Esophagus muscularis mucosa (tissue), 4 donors: ENCODE results near the gene HTRA1.

Experiments
- EP300 ChIP-seq: sonication (generic); formaldehyde crosslinking; IDR thresholded peaks from one replicate; pipeline ENCODE4 v1.6.1; 2017; ENCODE audit warnings: antibody characterized with exemption
- POLR2A ChIP-seq: fragments of 450-650 bp; IDR thresholded peaks from one replicate; pipeline ENCODE4 v1.6.1; 2017; ENCODE audit warnings: antibody characterized with exemption, moderate library complexity, mild to moderate bottlenecking, low read depth
- POLR2AphosphoS5 ChIP-seq, 2 donors: sonication (generic); formaldehyde crosslinking; IDR thresholded peaks; one replicate each; pipeline ENCODE4 v1.6.1; 2017; ENCODE audit warnings: antibody characterized with exemption in 2 of 2
- TF ChIP-seq, protein P1 (sequence below), 3 experiments: fragments of 200-600 bp in 2 of 3; fragments of 450-650 bp in 1 of 3; sonication (generic) in 2 of 3; IDR thresholded peaks; one replicate each; pipeline ENCODE4 v1.5.1; 2017 to 2019; ENCODE audit warnings: antibody characterized with exemption in 3 of 3, mild to moderate bottlenecking in 2 of 3, moderate library complexity in 1 of 3

DNA sequence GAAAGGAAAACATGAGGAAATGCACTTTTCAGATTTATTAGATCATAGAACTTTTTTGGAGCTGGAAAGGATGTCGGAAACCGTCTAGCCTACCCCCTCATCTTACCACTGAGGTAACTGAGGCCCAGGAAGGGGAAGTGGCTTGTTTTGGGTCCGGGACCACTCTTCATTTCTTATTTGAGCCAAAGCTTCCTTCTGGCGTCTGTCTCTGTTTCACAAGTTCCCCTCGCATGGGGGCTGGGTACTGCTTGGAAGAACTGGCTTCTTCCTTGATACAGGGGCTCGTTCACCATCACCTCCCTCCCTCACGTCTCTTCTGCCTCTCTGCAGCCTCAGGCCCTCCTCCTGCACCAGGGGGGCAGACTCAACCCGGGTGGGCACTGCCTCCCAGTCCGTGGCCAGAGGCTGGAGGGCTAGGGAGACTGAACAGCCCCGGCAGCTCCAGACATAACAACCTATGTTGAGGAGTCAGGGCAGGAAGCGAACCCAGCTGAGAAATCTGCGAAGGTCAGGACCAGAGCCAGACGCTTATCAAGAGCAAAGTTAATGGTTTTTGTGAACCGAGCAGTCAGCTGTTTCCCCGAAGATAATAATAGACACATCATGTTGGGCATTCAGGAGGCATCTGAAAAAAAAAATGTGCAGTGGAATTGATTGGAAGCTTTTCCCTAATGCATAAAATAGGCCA is 12.9 kb downstream of the HTRA1 start:
- TF ChIP-seq, protein P1, sequence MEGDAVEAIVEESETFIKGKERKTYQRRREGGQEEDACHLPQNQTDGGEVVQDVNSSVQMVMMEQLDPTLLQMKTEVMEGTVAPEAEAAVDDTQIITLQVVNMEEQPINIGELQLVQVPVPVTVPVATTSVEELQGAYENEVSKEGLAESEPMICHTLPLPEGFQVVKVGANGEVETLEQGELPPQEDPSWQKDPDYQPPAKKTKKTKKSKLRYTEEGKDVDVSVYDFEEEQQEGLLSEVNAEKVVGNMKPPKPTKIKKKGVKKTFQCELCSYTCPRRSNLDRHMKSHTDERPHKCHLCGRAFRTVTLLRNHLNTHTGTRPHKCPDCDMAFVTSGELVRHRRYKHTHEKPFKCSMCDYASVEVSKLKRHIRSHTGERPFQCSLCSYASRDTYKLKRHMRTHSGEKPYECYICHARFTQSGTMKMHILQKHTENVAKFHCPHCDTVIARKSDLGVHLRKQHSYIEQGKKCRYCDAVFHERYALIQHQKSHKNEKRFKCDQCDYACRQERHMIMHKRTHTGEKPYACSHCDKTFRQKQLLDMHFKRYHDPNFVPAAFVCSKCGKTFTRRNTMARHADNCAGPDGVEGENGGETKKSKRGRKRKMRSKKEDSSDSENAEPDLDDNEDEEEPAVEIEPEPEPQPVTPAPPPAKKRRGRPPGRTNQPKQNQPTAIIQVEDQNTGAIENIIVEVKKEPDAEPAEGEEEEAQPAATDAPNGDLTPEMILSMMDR (IDR thresholded peaks at IDR 0.05), result no peak
- TF ChIP-seq POLR2AphosphoS5 (IDR thresholded peaks at IDR 0.05) (no peak), POLR2A (no peak), EP300 (no peak)
